HepG2 (cell line): Measurements from ENCODE around the gene OAT. TPM values are rescaled to one million over a fixed set of nuclear protein-coding genes. Genes with fewer than 3 reads are reported as not detected.
A peak's percentile ranks its signal among the peaks of the same experiment; 100 is the strongest.

Experiments
- ADNP ChIP-seq: sonication (generic); formaldehyde crosslinking; IDR thresholded peaks from 2 replicates; pipeline ENCODE4 v1.4.0; 2020; ENCODE audit warnings: missing genetic modification reagents
- CHD4 ChIP-seq: fragments of 200-600 bp; sonication (generic); IDR thresholded peaks from 2 replicates; pipeline ENCODE4 v1.7.0; 2017; ENCODE audit warnings: mild to moderate bottlenecking, low read length, borderline replicate concordance
- HDAC2 ChIP-seq: sonication (generic); formaldehyde crosslinking; IDR thresholded peaks from 2 replicates; pipeline ENCODE4 v1.4.0; 2020; ENCODE audit warnings: missing genetic modification reagents
- HMGA1 ChIP-seq: sonication (generic); formaldehyde crosslinking; conservative IDR thresholded peaks from 2 replicates; pipeline ENCODE4 v1.4.0; 2020; ENCODE audit warnings: missing genetic modification reagents
- NR2F1 ChIP-seq, 2 experiments: fragments of 450-650 bp in 1 of 2; formaldehyde crosslinking in 1 of 2; IDR thresholded peaks; 2 replicates each; pipeline versions ENCODE4 v1.5.0 to v1.6.1; 2016 to 2020; ENCODE audit warnings: mild to moderate bottlenecking in 1 of 2, missing compliant biosample characterization in 1 of 2, missing genetic modification reagents in 1 of 2, moderate library complexity in 1 of 2
- NR2F6 ChIP-seq, 2 experiments: IDR thresholded peaks; 2 replicates each; pipeline ENCODE4 v1.6.1; 2016; ENCODE audit warnings: antibody characterized with exemption in 1 of 2, mild to moderate bottlenecking in 1 of 2
- RORA ChIP-seq: sonication (generic); formaldehyde crosslinking; IDR thresholded peaks from 2 replicates; pipeline ENCODE4 v1.5.0; 2020; ENCODE audit warnings: mild to moderate bottlenecking, missing genetic modification reagents, moderate library complexity
- THAP8 ChIP-seq: sonication (generic); formaldehyde crosslinking; IDR thresholded peaks from 2 replicates; pipeline ENCODE4 v1.5.1; 2020; ENCODE audit warnings: missing genetic modification reagents, mild to moderate bottlenecking, borderline replicate concordance
- ZBTB7B ChIP-seq: sonication (generic); formaldehyde crosslinking; IDR thresholded peaks from 2 replicates; pipeline ENCODE4 v1.4.0; 2020; ENCODE audit warnings: missing genetic modification reagents
- ZGPAT ChIP-seq: IDR thresholded peaks from 2 replicates; pipeline ENCODE4 v1.6.1; 2016; ENCODE audit warnings: mild to moderate bottlenecking
- ZHX1 ChIP-seq: sonication (generic); formaldehyde crosslinking; IDR thresholded peaks from 2 replicates; pipeline ENCODE4 v1.8.1; 2022; ENCODE audit warnings: low read depth, mild to moderate bottlenecking, missing genetic modification reagents
- ZNF382 ChIP-seq: sonication (generic); formaldehyde crosslinking; IDR thresholded peaks from 2 replicates; pipeline ENCODE4 v1.5.0; 2020; ENCODE audit warnings: missing genetic modification reagents, mild to moderate bottlenecking, borderline replicate concordance
- ZNF687 ChIP-seq: sonication (generic); formaldehyde crosslinking; IDR thresholded peaks from 2 replicates; pipeline ENCODE4 v1.5.1; 2020; ENCODE audit warnings: mild to moderate bottlenecking, missing genetic modification reagents, moderate library complexity
- ZNF740 ChIP-seq: sonication (generic); formaldehyde crosslinking; IDR thresholded peaks from 2 replicates; pipeline ENCODE4 v1.4.0; 2020; ENCODE audit warnings: missing genetic modification reagents
- ZSCAN25 ChIP-seq: sonication (generic); formaldehyde crosslinking; IDR thresholded peaks from 2 replicates; pipeline ENCODE4 v1.8.0; 2022; ENCODE audit warnings: mild to moderate bottlenecking, missing genetic modification reagents
- polyA plus RNA-seq, 8 experiments: library from polyadenylated mRNA; depleted of rRNA in 3 of 8; stranded (reverse) in 7 of 8; unstranded in 1 of 8; fragments of >200 nt; fragmentation: Illumina TruSeq in 4 of 8; extraction: Trizol in 4 of 8; gene quantifications; 2 replicates each; pipeline versions ENCODE4 v1.2.1 to v1.2.3, GENCODE V29; 2011 to 2016; ENCODE audit warnings: low read depth in 4 of 8, missing spikeins in 1 of 8, mixed read lengths in 1 of 8; ENCODE audit not compliant: insufficient read depth in 1 of 8
- total RNA-seq, 5 experiments: library from RNA; depleted of rRNA; stranded (reverse); fragments of >200 nt; fragmentation: Illumina TruSeq; extraction: Trizol; gene quantifications; 2 replicates each; pipeline ENCODE4 v1.2.3, GENCODE V29; 2016; ENCODE audit warnings: low read depth in 1 of 5

OAT gene
- total and polyA plus RNA-seq, 2 of the 13 experiments (the other 11 are each of a cell fraction or from before 2014, with no cell fraction given) = 87.8 to 96.7 TPM

- TF ChIP-seq ZNF687 (CRISPR knock-in tag) (peak; percentile 6), ZGPAT (peak; percentile 18; the same call in 1 of the 2 replicates), ZNF740 (no peak), THAP8 (CRISPR knock-in tag) (0 out of 2 replicates have a peak, but pooled peaks have one; percentile 32), RORA (CRISPR knock-in tag) (no peak), ZHX1 (CRISPR knock-in tag) (no peak), CHD4 (peak; percentile 47; the same call in 1 of the 2 replicates), ZBTB7B (CRISPR knock-in tag) (0 out of 2 replicates have a peak, but pooled peaks have one; percentile 8), ZSCAN25 (CRISPR knock-in tag) (no peak), ADNP (CRISPR knock-in tag) (0 out of 2 replicates have a peak, but pooled peaks have one; percentile 26), HMGA1 (no peak), NR2F6 (IDR thresholded peaks at IDR 0.05) (peak; percentile 23; the same call in 1 of the 2 replicates), NR2F6 (CRISPR knock-in tag; IDR thresholded peaks at IDR 0.05) (peak; percentile 1; the same call in 1 of the 2 replicates), ZNF382 (no peak), NR2F1 (CRISPR knock-in tag; IDR thresholded peaks at IDR 0.05) (peak in 1 of 2 experiments; percentile 31; a peak in 1 of 4 replicates), HDAC2 (CRISPR knock-in tag) (peak; percentile 39; the same call in 1 of the 2 replicates)
Measured at GRCh38 chr10:124462348-124462695, 43.6 kb upstream of the OAT start (continued).
